ENCODE measurements around the gene RBBP8NL.
"Not testable (repeated sequence)": the region's sequence is repeated elsewhere in the genome, so short reads cannot be mapped to it uniquely, and the experiment has no call there.

Gene RBBP8NL

GRCh38 chr20:62374331-62375152 is 52.8 kb downstream of the RBBP8NL start:
- DNase-seq (ENCODE audit: low read depth), result no peak

GRCh38 chr20:62373631-62374179 is 53.6 kb downstream of the RBBP8NL start:
- not testable (repeated sequence) for DNase-seq (ENCODE audit: low read depth)

- DNase-seq (ENCODE audit: low read depth), result no peak
These were observed 55.0 kb downstream of the RBBP8NL start for GRCh38 chr20:62372042-62372993.

- no peak for DNase-seq (ENCODE audit: low read depth)
These were observed 55.7 kb downstream of the RBBP8NL start for GRCh38 chr20:62371588-62372041.

GRCh38 chr20:62370807-62371587 is 56.3 kb downstream of the RBBP8NL start:
- no peak for DNase-seq (ENCODE audit: low read depth)

- no peak for DNase-seq (ENCODE audit: low read depth)
These were observed 57.1 kb downstream of the RBBP8NL start for GRCh38 chr20:62370115-62370806.

GRCh38 chr20:62369815-62370114 is 57.6 kb downstream of the RBBP8NL start:
- no peak for DNase-seq (ENCODE audit: low read depth)

GRCh38 chr20:62368976-62369814 is 58.1 kb downstream of the RBBP8NL start:
- DNase-seq (ENCODE audit: low read depth), result no peak

- DNase-seq (ENCODE audit: low read depth), result no peak
These were observed 58.9 kb downstream of the RBBP8NL start for GRCh38 chr20:62368392-62368975.

GRCh38 chr20:62367633-62368391 is 59.5 kb downstream of the RBBP8NL start:
- DNase-seq (ENCODE audit: low read depth), result no peak

- DNase-seq (ENCODE audit: low read depth), result no peak
These were observed 60.2 kb downstream of the RBBP8NL start, which contains the start of gene LAMA5 for GRCh38 chr20:62367136-62367632. Gene LAMA5, minus strand, starts transcription at chr20:62367312. Its CDS starts 67 bp downstream, at chr20:62367245.

- no peak for DNase-seq (ENCODE audit: low read depth)
These were observed 60.8 kb downstream of the RBBP8NL start for GRCh38 chr20:62366370-62367135.

GRCh38 chr20:62365814-62366369 is 61.4 kb downstream of the RBBP8NL start:
- no peak for DNase-seq (ENCODE audit: low read depth)

- no peak for DNase-seq (ENCODE audit: low read depth)
These were observed 62.2 kb downstream of the RBBP8NL start for GRCh38 chr20:62364911-62365736.

GRCh38 chr20:62363920-62364851 is 63.2 kb downstream of the RBBP8NL start:
- no peak for DNase-seq (ENCODE audit: low read depth)
